Testis (tissue), 2 donors: ENCODE measurements around the gene DIS3L2.

Source experiments
- CTCF ChIP-seq, 3 experiments: fragments of 450-650 bp in 2 of 3; fragments of 200-600 bp in 1 of 3; sonication (generic) in 1 of 3; IDR thresholded peaks; one replicate each; pipeline ENCODE4 v1.5.1; 2016 to 2019; ENCODE audit warnings: antibody characterized with exemption in 3 of 3, mild to moderate bottlenecking in 2 of 3, moderate library complexity in 1 of 3
- POLR2A ChIP-seq: fragments of 450-650 bp; IDR thresholded peaks from one replicate; pipeline ENCODE4 v1.6.1; 2017; ENCODE audit warnings: antibody characterized with exemption, mild to moderate bottlenecking, moderate library complexity

DNA sequence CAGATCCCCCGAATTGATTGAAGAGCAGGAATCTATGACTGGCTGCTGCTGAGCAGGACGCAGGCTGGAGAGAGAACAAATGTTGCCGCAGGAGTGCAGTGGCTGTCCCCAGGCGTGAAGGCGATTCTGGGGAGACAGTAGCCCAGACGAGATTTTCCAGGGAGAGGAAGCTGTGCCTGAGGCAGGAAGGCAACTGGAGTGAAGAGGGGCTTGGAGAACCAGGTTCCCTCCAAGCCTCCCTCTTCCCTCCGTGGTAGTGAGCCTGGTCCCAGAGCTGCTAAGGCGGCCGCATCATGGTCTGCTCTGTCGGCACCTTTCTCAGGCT lies 34.0 kb upstream of the DIS3L2 start:
- no peak for TF ChIP-seq POLR2A
- TF ChIP-seq CTCF (IDR thresholded peaks at IDR 0.05) = no peak
